GM18873 (cell line): ENCODE data around the gene CCDC102A.
A peak's percentile ranks its signal among the peaks of the same experiment; 100 is the strongest.
"Not testable (repeated sequence)": the region's sequence is repeated elsewhere in the genome, so short reads cannot be mapped to it uniquely, and the experiment has no call there.

Experiments
- ATAC-seq: cut with Tn5 transposase; IDR thresholded peaks from one replicate; pipeline ENCODE4 v1.9.1; 2021; ENCODE audit warnings: mild to moderate bottlenecking, moderate library complexity, moderate number of reproducible peaks; ENCODE audit not compliant: unreplicated experiment, low FRiP score

CCDC102A gene

DNA sequence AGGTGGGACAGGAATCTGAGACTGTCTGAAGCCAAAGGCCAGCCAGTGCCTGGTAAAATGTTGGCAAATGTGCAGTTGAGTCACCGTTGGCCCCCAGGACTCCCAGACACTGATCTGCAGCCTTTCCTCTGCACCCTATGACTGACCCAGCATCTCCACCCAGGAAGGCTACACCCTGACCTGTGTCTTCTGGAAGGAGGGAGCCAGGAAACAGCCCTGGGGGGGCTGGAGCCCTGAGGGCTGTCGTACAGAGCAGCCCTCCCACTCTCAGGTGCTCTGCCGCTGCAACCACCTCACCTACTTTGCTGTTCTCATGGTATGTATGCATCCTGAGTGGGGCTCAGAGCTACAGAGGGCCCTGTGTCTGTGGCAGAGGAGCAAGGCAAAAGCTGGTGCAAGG, 30.1 kb upstream of the CCDC102A start:
- no peak for ATAC-seq

DNA sequence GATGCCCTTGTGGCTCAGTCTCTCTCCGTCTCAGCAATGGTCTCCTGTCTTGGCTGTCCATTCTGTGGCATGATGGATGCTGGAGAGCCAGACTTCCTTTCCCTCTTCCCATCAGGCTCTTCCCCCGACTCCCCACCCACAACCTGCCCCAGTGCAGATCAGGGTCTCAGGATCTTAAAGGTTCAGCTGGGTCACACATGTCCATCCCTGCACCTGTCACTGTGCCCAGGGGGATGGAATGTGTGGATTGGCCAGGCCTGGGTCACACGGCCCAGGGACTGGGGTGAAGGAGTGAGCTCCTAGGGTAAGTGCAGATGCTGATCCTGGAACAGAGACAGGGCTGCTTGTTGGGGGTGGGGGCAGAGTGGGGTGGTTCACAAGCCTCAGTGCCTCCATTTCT, 29.1 kb upstream of the CCDC102A start:
- no peak for ATAC-seq

DNA sequence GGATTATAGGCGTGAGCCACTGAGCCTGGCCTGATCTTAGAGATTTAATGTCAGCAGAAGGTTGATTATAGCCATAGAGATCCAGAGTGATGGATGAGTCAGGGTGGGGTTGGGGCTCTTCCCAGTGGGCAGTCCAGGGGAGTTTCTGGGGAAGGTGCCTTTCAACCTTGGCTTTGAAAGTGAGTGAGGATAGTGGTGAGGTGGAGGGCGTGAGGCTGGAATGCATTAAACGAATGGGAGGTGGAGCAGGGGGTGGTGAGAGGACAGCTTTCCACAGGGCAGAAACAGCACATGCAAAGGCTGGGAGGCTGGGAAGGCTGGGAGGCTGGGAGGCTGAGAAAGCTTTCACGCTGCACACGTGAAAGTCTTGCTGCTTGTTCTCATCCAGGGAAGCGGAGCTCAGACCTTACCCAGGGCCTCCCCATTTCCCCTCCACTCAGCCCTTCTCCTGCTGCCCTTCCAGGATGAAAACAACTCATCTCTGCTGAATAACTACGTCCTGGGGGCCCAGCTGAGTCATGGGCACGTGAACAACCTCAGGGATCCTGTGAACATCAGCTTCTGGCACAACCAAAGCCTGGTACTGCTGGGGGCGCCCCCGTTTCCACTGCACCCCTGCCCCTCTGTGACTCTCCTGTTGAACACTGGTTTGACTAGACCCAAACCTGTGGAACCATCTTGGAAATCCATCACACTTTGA, 28.4 kb upstream of the CCDC102A start:
- no peak for ATAC-seq

DNA sequence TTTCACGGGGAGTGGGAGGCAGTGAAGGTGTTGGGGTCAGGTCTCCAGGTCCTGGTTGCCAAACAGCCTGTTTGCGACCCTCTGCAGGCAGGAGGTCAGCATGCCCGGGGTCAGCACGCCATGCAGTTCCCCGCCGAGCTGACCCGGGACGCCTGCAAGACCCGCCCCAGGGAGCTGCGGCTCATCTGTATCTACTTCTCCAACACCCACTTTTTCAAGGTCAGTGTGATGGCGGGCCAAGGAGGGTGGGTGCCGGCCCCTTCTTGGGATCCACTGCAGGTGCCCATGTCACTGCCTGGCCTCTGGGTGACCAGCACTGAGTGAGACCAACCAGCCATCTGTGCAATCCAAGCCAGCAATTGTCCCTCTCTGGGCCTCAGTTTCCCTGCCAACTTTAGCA, 27.4 kb upstream of the CCDC102A start:
- no peak for ATAC-seq

DNA sequence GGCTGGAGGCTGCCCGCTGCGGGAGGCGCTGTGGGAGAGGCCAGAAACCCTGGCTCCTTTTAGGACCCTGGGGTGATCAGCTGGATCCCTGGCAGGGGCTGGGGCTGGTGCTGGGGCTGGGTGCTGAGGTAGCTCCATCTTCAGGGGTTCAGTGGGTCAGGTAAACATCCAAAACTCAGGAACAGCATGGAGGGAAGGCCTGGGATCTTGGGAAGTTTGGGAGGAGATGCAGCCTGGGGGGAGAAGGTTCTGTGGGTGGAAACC, 27.0 kb upstream of the CCDC102A start:
- ATAC-seq = no peak

DNA sequence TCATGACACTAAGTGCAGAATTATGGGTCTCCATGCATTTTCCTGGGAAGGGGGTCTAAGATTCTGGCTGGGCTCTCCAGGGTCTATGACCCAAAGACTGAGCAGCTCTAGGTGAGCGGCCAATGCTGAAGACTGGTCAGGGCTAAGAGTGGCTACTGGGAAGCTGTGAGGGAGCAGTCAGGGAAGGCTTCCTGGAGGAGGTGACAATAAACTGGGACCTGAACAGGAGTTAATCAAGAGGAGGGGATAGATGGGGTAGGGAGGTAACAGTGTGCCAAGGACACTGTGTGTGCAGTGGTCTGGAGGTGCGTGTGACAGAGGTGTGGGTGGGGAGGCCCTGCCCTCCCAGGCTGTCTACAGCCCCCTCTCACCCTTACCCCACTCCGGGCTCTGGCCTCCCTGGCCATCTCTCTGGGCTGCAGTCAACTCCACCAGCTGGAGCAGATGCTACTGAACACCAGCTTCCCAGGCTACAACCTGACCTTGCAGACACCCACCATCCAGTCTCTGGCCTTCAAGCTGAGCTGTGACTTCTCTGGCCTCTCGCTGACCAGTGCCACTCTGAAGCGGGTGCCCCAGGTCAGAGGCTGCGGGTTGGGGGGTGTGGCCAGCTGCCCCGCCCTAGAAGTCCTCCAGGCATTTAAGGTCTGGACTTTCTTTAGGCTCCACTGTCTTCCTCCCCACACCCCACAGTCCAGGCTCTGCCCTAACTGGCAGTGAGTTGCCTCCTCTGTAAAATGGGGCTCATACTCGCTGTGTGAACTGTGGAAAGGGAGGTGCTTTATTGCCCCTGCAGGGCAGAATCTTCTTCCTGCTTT, 26.5 kb upstream of the CCDC102A start:
- no peak for ATAC-seq

DNA sequence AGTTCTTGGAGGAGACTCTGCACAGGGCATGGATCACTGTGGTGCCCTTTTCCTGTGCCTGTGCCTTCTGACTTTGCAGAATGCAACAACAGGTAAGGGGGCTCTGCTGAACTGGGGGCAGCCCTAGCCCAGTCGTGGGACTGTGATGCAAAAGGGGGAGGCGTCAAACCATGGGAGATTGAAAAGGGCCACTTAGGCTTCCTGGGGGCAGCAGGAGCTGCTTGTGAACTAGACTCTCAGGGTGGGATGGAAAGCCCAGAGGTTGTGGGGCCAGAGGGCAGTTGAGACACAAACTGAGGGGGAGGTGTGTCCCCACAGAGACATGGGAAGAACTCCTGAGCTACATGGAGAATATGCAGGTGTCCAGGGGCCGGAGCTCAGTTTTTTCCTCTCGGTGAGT, 25.7 kb upstream of the CCDC102A start:
- no peak for ATAC-seq

DNA sequence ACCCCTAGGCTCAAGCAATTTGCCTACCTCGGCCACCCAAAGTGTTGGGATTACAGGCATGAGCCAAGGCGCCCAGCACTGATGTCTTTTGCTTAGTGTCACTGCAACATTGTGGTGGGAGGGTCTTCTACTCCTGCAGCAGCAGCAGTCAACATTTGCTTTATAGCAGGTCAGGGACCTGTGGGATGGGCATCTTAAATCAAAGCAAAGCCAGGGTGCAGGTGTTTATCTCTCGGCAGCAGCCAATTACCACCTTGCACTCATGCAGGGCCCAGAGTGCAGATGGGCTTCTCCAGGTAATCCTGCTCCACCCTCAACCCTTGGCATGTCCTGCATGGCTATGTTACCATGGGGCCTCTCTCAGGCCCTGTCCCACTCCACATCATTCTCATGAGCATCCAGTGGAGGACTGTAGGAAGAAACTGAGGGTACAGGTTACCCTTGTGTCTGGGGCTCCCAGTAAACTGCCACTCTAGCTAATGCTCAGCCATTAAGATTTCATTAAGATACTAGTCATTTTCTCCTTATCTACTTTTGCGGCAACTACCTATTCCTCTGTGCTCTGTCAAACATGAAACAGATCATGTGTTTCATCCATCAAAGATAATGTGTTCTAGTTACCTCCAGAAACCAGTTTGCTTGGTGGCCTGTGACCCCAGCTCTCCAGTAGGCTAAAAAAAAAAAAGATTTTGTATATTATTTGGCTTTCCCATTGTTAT, 22.9 kb upstream of the CCDC102A start:
- no peak for ATAC-seq

DNA sequence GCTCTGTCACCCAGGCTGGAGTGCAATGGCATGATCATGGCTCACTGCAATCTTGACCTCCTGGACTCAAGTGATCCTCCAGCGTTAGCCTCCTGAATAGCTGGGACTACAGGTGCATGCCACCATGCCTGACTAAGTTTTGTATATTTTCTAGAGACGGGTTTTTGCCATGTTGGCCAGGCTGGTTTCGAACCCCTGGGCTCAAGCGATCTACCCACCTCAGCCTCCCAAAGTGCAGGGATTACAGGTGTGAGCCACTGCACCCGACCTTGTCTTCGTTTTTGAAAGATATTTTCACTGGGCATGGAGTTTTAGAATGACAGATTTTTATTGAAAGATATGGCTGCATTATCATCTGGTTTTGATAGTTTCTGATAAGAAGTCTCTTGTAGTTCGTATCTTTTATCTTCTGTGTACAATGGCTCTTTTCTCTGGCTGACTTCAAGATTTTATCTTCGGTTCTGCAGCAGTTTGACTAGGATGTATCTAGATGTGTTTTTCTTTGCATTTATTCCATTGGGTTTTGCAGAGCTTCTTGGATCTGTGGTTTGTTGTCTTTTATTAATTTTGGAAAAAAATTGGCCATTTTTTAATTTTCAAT, 20.7 kb upstream of the CCDC102A start:
- ATAC-seq = no peak

DNA sequence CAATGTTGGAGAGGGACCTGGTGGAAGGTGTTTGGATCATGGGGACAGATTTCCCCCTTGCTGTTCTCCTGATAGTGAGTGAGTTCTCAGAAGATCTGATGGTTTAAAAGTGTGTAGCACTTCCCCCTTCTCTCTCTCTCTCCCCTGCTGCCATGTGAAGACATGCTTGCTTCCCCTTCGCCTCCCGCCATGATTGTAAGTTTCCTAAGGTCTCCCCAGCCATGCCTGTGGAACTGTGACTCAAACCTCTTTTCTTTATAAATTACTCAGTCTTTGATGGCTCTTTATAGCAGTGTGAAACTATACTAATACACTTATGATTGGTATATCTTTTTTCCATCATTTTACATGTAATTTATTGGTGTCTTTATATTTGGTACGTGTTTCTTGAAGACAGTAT, 19.5 kb upstream of the CCDC102A start:
- no peak for ATAC-seq

DNA sequence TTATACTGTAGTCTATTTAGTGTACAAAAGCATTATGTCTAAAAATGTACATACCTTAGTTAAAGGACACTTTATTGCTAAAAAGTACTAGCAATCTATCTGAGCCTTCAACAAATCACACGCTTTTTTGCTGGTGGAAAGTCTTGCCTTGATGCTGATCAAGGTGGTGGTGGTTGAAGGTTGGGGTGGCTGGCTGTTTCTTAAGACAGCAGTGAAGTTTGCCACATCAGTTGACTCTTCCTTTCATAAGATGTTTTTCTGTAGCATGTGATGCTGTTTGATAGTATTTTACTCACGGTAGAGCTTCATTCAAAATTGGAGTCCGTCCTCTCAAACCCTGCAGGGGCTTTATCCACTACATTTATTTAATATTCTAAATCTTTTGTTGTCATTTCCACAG, 14.7 kb upstream of the CCDC102A start:
- no peak for ATAC-seq

DNA sequence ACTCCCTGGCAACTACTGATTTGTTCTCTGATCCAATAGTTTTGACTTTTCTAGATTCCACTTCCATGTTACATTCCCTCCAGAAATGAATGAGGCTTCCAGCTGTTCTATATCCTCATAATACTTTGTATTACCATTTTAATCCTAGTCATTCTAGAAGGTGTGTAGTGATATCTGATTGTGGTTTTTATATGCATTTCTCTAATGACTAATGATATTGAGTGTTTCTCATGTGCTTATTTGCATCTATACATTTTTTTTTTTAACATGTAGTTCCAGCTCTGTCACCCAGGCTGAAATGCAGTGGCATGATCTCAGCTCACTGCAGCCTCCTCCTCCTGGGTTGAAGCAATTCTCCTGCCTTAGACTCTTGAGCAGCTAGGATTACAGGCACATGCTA, 13.4 kb upstream of the CCDC102A start:
- no peak for ATAC-seq

DNA sequence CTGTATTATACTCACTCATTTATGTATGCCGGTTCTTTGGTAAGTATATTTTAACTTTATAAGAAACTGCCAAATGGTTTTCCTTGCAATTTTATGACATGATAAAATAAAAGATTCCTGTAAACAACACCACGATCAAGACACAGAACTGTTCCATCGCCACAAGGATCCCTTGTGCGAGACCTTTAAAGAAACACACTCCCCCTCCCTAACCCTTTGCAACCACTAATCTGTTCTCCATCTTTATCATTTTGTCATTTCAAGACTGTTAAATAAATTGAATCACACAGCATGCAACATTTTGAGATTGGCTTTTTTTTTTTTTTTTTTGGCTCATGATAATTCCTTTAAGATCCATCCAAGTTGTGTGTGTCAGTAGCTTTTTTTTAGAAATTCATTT, 12.0 kb upstream of the CCDC102A start:
- ATAC-seq = no peak

DNA sequence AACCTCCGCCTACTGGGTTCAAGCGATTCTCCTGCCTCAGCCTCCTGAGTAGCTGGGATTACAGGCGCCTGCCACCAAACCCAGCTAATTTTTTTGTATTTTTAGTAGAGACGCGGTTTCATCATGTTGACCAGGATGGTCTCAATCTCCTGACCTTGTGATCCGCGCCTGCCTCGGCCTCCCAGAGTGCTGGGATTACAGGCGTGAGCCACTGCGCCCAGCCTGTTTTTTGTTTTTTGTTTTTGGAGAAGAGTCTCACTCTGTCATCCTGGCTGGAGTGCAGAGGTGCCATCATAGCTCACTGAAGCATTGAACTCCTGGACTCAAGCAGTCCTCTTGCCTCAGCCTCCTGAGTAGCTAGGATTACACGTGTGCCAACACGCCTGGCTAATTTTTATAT, 11.2 kb upstream of the CCDC102A start:
- not testable (repeated sequence) for ATAC-seq

DNA sequence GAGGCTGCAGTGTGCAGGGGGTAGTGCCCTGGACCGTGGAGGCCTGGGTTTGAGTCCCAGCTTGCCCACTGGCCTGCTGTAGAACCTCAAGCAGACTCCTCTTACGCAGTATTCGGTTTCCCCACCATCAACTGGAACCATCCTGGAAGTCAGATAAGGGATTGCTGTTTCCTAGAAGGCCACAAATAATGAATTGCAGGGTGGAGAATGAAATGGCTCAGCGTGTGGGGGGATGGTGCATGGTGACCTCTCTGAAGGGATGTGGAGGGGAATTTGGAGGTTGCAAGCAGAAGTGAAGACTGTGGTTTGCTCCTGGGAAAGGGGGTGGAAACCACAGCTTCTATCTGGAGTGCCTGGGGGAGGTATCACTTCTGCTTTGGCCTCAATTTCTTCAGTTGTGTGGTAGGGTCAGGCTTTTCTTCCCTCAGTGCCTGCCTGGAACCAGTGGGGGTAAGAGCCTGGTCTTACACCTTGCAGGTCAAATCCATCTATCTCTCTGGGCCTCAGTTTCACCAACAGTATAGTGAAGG, 7.8 kb upstream of the CCDC102A start:
- ATAC-seq = peak; percentile 77

DNA sequence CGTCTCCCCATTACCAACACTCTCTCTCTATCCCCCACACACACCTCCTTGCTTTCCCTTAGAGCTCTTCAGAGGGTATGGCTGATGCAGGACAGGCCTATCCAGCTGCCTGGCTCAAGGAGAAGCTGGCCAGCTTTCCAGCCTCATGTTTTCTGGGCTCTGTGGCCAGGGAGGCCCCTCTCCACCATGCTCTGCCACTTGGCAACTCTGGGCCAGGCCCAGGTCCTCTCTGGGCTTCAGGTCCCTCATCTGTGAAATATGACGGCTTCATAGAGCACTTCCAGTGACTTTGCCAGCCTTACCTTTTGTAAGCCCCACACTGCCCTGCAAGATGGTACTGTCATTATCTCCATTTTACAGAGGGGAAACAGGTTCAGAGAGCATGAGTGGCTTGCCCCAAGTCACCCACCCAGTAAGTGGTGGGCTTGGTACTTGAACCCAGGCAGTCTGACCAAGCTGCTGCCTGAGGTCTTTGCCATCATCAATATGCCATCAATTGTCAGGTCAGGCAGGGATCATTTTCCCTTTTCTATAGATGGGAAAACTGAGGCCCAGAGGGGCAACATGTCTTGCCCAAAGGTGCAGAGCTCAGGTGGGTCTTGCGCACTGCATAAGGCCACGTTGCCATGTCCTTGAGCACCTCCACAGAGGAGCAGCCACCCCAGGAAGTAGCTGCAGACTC, 5.5 kb upstream of the CCDC102A start:
- ATAC-seq = no peak

DNA sequence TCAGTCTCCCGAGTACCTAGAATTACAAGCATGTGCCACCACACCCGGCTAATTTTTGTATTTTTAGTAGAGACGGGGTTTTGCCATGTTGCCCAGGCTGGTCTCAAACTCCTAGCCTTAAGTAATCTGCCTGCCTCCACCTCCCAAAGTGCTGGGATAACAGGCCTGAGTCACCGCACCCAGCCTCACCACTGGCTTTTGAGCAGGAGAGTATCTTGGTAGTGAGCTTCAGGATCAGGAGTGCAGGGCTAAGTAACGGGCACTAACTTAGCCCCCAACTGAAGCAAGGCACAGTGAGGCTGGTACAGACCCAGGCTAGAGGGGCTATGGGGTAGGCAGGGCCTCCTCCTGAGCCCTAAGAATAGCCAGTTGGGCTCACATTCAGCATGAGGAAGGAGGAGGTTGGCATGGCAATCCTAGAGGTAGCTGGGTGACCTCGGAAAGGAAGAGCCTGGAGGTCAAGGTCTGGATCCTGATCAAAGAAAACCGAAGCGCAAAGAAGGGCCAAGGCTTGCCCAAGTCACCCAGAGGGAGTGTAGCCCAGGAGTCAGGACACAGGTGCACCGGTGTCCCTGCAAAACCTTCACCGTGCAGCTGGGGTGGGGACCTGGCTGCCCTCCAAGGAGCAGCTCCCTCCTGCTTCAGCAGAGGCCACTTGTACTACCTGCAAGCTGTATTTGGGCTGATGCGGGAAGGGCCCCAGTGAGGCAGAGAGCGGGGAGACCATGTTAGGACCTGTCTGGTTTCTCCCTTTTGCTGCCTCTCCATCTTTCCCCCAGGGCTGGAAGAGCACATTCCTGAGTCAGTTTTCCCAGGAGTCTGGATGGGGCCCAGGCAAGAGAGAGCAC, 4.8 kb upstream of the CCDC102A start:
- no peak for ATAC-seq

DNA sequence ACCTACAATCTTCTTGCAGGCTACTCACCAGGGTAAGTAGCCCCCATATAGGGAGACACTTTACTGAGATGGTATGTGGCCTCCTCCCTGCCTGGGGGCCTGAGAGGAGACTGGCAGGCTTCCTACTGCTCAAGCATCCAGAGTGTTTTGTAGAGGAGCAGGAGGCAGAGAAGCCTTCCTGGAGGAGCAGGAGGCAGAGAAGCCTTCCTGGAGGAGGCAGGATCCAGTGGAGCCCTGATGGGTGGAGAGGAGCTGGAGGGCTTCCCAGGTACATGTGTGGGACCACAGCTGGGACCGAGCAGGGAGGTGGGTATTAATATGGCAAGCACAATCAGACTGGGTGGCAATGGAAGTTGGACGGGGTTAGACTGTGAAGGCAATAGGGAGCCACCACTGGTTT, 4.0 kb upstream of the CCDC102A start:
- no peak for ATAC-seq

DNA sequence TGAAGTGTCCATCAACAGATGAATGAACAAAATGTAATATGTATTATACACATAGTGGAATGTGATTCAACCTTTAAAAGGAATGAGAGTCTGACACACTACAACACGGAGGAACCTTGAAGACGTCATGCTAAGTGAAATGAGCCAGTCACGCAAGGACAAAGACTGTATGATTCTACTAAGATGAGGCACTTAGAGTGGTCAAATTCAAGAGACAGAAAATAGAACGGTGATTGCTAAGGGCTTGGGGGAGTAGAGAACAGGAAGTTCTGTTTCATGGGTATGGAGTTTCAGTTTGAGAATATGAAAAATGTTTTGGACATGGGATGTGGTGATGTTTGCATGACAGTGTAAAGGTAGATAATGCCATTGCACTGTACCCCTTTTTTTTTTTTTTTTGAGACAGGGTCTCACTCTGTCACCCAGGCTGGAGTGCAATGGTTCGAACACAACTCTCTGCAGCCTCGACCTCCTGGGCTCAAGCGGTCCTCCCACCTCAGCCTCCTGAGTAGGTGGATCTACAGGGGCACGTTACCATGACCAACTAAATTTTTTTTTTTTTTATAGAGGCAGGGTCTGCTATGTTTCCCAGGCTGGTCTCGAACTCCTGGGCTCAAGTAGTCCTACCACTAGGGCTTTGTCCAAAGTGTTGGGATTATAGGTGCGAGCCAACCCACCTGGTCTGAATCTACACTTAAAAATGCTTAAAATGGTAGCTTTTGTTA, 2.9 kb upstream of the CCDC102A start:
- peak; percentile 52 for ATAC-seq
